ENCODE results near the gene TBCK. TPM values are rescaled to one million over a fixed set of nuclear protein-coding genes. Genes with fewer than 3 reads are reported as not detected.

TBCK gene
- total and polyA plus RNA-seq, 9 of the 15 experiments (the other 6 are each of a cell fraction or from before 2014, with no cell fraction given), result 5.3 to 26.6 (median 16.2) TPM

DNA sequence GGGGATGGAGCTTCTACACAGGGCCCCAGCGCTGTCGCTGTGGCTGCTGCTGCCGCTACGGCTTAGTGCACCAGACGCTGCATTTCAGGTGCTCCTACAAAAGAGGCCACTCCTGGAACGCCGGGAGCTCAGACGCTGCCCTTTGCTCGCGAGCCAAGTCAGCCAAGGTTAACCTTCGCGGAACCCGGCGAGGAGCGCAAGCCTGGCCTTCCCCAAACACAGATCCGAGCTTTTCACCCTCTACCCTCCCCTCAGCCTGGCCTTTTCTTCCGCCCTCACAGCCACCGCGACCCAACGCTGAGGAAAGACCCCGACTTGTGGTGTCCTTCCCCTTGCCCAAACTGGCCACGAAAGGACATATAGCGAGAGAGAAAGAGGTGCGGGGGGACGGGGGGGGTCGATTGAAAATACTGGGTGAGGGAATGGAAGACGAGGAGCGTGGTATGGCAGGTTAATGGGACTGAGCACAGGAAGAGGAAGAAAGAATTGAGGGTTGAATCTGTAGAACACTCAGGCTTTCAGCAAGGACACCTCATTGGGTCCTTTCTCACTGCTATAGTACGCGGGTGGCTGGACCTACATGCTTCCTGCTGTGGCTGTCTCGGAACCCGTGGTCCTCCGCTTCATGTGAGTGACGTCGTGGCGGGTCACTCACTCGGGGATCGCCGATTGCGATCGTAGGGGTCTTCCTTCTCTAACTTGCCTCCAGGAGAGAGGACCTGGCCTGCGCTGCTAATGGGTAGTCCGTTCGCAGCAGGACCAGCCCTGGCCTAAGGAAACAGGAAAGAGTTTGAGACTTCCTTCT is at the start of gene TBCK, which contains the start of gene AIMP1 (continued):
- no peak for TF ChIP-seq ZNF449 (CRISPR knock-in tag; IDR thresholded peaks at IDR 0.05)
- TF ChIP-seq CHD2 (IDR thresholded peaks at IDR 0.05; ENCODE audit: low read depth, low read length), result no peak
- TF ChIP-seq ELF4 (CRISPR knock-in tag; IDR thresholded peaks at IDR 0.05), result peak; percentile 84; the same call in 1 of the 2 replicates
- TF ChIP-seq SRSF7 (optimal IDR thresholded peaks at IDR 0.05; ENCODE audit: low read depth, low read length), result no peak
- no peak for TF ChIP-seq ZNF12 (CRISPR knock-in tag; IDR thresholded peaks at IDR 0.05)
- TF ChIP-seq, protein P1, sequence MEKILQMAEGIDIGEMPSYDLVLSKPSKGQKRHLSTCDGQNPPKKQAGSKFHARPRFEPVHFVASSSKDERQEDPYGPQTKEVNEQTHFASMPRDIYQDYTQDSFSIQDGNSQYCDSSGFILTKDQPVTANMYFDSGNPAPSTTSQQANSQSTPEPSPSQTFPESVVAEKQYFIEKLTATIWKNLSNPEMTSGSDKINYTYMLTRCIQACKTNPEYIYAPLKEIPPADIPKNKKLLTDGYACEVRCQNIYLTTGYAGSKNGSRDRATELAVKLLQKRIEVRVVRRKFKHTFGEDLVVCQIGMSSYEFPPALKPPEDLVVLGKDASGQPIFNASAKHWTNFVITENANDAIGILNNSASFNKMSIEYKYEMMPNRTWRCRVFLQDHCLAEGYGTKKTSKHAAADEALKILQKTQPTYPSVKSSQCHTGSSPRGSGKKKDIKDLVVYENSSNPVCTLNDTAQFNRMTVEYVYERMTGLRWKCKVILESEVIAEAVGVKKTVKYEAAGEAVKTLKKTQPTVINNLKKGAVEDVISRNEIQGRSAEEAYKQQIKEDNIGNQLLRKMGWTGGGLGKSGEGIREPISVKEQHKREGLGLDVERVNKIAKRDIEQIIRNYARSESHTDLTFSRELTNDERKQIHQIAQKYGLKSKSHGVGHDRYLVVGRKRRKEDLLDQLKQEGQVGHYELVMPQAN (IDR thresholded peaks at IDR 0.05; ENCODE audit: borderline replicate concordance), result peak; percentile 75; the same call in 1 of the 2 replicates
- no peak for TF ChIP-seq CEBPB (tag; IDR thresholded peaks at IDR 0.05)
- TF ChIP-seq, protein P2, sequence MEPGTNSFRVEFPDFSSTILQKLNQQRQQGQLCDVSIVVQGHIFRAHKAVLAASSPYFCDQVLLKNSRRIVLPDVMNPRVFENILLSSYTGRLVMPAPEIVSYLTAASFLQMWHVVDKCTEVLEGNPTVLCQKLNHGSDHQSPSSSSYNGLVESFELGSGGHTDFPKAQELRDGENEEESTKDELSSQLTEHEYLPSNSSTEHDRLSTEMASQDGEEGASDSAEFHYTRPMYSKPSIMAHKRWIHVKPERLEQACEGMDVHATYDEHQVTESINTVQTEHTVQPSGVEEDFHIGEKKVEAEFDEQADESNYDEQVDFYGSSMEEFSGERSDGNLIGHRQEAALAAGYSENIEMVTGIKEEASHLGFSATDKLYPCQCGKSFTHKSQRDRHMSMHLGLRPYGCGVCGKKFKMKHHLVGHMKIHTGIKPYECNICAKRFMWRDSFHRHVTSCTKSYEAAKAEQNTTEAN (CRISPR knock-in tag; IDR thresholded peaks at IDR 0.05), result no peak
- no peak for TF ChIP-seq ZNF184 (CRISPR knock-in tag; IDR thresholded peaks at IDR 0.05)
- TF ChIP-seq ADNP (tag; IDR thresholded peaks at IDR 0.05), result no peak
- TF ChIP-seq, protein P3, sequence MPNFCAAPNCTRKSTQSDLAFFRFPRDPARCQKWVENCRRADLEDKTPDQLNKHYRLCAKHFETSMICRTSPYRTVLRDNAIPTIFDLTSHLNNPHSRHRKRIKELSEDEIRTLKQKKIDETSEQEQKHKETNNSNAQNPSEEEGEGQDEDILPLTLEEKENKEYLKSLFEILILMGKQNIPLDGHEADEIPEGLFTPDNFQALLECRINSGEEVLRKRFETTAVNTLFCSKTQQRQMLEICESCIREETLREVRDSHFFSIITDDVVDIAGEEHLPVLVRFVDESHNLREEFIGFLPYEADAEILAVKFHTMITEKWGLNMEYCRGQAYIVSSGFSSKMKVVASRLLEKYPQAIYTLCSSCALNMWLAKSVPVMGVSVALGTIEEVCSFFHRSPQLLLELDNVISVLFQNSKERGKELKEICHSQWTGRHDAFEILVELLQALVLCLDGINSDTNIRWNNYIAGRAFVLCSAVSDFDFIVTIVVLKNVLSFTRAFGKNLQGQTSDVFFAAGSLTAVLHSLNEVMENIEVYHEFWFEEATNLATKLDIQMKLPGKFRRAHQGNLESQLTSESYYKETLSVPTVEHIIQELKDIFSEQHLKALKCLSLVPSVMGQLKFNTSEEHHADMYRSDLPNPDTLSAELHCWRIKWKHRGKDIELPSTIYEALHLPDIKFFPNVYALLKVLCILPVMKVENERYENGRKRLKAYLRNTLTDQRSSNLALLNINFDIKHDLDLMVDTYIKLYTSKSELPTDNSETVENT (CRISPR knock-in tag; IDR thresholded peaks at IDR 0.05), result no peak
- TF ChIP-seq GATA2 (CRISPR knock-in tag; IDR thresholded peaks at IDR 0.05), result no peak
- peak; percentile 24; the same call in 1 of the 2 replicates for TF ChIP-seq MXI1 (IDR thresholded peaks at IDR 0.05; ENCODE audit: low read depth, low read length)
- TF ChIP-seq KAT8 (IDR thresholded peaks at IDR 0.05; ENCODE audit: low read depth), result peak; percentile 68; the same call in 1 of the 2 replicates
- TF ChIP-seq POLR2G (IDR thresholded peaks at IDR 0.05; ENCODE audit: low read depth, low read length), result peak; percentile 95
- TF ChIP-seq WHSC1 (IDR thresholded peaks at IDR 0.05; ENCODE audit: low read length), result no peak
- no peak for TF ChIP-seq ID3 (CRISPR knock-in tag; IDR thresholded peaks at IDR 0.05)
- TF ChIP-seq ID3 (tag; IDR thresholded peaks at IDR 0.05), result no peak
- peak; percentile 37; the same call in 1 of the 2 replicates for TF ChIP-seq EP300 (IDR thresholded peaks at IDR 0.05; ENCODE audit: low read length)

All from K562 (cell line).